GM23338 (cell line): Measurements from ENCODE around the gene FUT2. TPM values are rescaled to one million over a fixed set of nuclear protein-coding genes. Genes with fewer than 3 reads are reported as not detected.
A peak's percentile ranks its signal among the peaks of the same experiment; 100 is the strongest.

Experiments used
- ATAC-seq: fragments of 200-7000 bp; cut with Tn5 transposase; 3 replicates; pipeline ENCODE4 v1.9.1; 2020
- DNase-seq: peaks from one replicate; pipeline ENCODE4 v3.0.0-alpha.2; 2015; ENCODE audit warnings: low spot score
- H2AFZ ChIP-seq: fragments of 200-600 bp; sonication (generic); 2 replicates; pipeline ENCODE4 v1.8.0; 2016; ENCODE audit warnings: antibody characterized with exemption, mild to moderate bottlenecking, moderate library complexity
- H3F3A ChIP-seq: fragments of 200-600 bp; sonication (generic); replicated peaks from 2 replicates; pipeline ENCODE4 v1.8.0; 2017; ENCODE audit warnings: antibody characterized with exemption, mixed run types, low read depth
- H3K27ac ChIP-seq: fragments of 200-600 bp; sonication (generic); 2 replicates; pipeline ENCODE4 v1.6.1; 2016; ENCODE audit warnings: low read depth
- H3K27me3 ChIP-seq: fragments of 200-600 bp; sonication (generic); 2 replicates; pipeline ENCODE4 v1.8.0; 2016; ENCODE audit warnings: mild to moderate bottlenecking, mixed run types, moderate library complexity; ENCODE audit not compliant: insufficient read depth
- H3K36me3 ChIP-seq: fragments of 200-600 bp; sonication (generic); 2 replicates; pipeline ENCODE4 v1.8.0; 2016; ENCODE audit warnings: mild to moderate bottlenecking; ENCODE audit not compliant: insufficient read depth
- H3K4me1 ChIP-seq: fragments of 200-600 bp; sonication (generic); 2 replicates; pipeline ENCODE4 v1.8.0; 2016; ENCODE audit warnings: mild to moderate bottlenecking, moderate library complexity; ENCODE audit not compliant: insufficient read depth
- H3K4me2 ChIP-seq: fragments of 200-600 bp; sonication (generic); 2 replicates; pipeline ENCODE4 v1.7.1; 2017; ENCODE audit warnings: mixed run types
- H3K4me3 ChIP-seq: fragments of 200-600 bp; sonication (generic); 2 replicates; pipeline ENCODE4 v1.6.1; 2016; ENCODE audit warnings: mixed run types
- H3K79me2 ChIP-seq: fragments of 200-600 bp; sonication (generic); replicated peaks from 2 replicates; pipeline ENCODE4 v1.8.0; 2017; ENCODE audit warnings: mild to moderate bottlenecking; ENCODE audit not compliant: insufficient read depth
- H3K9me2 ChIP-seq: fragments of 200-600 bp; sonication (generic); 2 replicates; pipeline ENCODE4 v1.8.0; 2017; ENCODE audit not compliant: insufficient read depth
- H4K20me1 ChIP-seq: fragments of 200-600 bp; sonication (generic); replicated peaks from 2 replicates; pipeline ENCODE4 v1.8.0; 2017; ENCODE audit warnings: mild to moderate bottlenecking; ENCODE audit not compliant: insufficient read depth
- H3K27ac Mint-ChIP-seq: 2 replicates; pipeline ENCODE4 v1.8.0; 2020; ENCODE audit warnings: inconsistent platforms, mild to moderate bottlenecking, moderate library complexity, mixed read lengths
- H3K27me3 Mint-ChIP-seq: 3 replicates; pipeline ENCODE4 v1.8.0; 2022; ENCODE audit warnings: low read depth, mild to moderate bottlenecking, moderate library complexity, mixed read lengths, inconsistent platforms; ENCODE audit not compliant: insufficient read depth, poor library complexity
- H3K36me3 Mint-ChIP-seq: 3 replicates; pipeline ENCODE4 v1.8.0; 2021; ENCODE audit warnings: low read depth, mild to moderate bottlenecking, inconsistent platforms, moderate library complexity, mixed read lengths
- H3K4me1 Mint-ChIP-seq: 3 replicates; pipeline ENCODE4 v1.8.0; 2020; ENCODE audit warnings: mild to moderate bottlenecking, inconsistent platforms, mixed read lengths
- H3K4me3 Mint-ChIP-seq: 3 replicates; pipeline ENCODE4 v1.8.0; 2021; ENCODE audit warnings: moderate library complexity, mild to moderate bottlenecking, inconsistent platforms, mixed read lengths
- H3K9me3 Mint-ChIP-seq: 3 replicates; pipeline ENCODE4 v1.8.0; 2020; ENCODE audit warnings: moderate library complexity, mild to moderate bottlenecking, inconsistent platforms, mixed read lengths
- CTCF ChIP-seq, 2 experiments: fragments of 200-600 bp in 1 of 2; sonication (generic) in 1 of 2; conservative IDR thresholded peaks; 2 replicates each; pipeline versions ENCODE4 v1.5.1 to v1.6.1; 2016 to 2017; ENCODE audit warnings: antibody characterized with exemption in 2 of 2, low read depth in 2 of 2, mild to moderate bottlenecking in 2 of 2, moderate library complexity in 1 of 2
- ETS1 ChIP-seq: IDR thresholded peaks from 2 replicates; pipeline ENCODE4 v1.6.1; 2016; ENCODE audit warnings: antibody characterized with exemption
- EZH2phosphoT487 ChIP-seq: fragments of 200-600 bp; sonication (generic); IDR thresholded peaks from one replicate; pipeline ENCODE4 v1.8.1; 2018; ENCODE audit warnings: antibody characterized with exemption; ENCODE audit not compliant: unreplicated experiment
- ZNF462 ChIP-seq: fragments of 250-450 bp; sonication (Bioruptor Pico); IDR thresholded peaks from 2 replicates; pipeline ENCODE4 v1.5.0; 2020; ENCODE audit warnings: mild to moderate bottlenecking, moderate library complexity
- polyA plus RNA-seq: library from polyadenylated mRNA; unstranded; fragments of >200 nt; fragmentation: Nextera tagmentation; extraction: Ambion mirVana; gene quantifications from 2 replicates; pipeline ENCODE4 v1.2.1, GENCODE V29; 2016
- total RNA-seq: library from RNA; depleted of rRNA; stranded (reverse); fragments of >200 nt; shearing (Covaris generic); gene quantifications from 2 replicates; pipeline ENCODE4 v1.2.3, GENCODE V29; 2014

Gene FUT2
- total and polyA plus RNA-seq, 2 experiments from 2014 or later: 5.0 to 5.6 TPM

- no peak overlapping the region for H3K27ac ChIP-seq
- ATAC-seq (peak; percentile 39), DNase-seq (peak; percentile 92)
- H3K27me3 Mint-ChIP-seq: peaks cover 19% of the 10 kb centered on the region
- no peak overlapping the region for H3K4me2 ChIP-seq
- peaks cover 5% of the 10 kb centered on the region; the same call in 2 of the 3 replicates for H3K36me3 Mint-ChIP-seq
- no peak overlapping the region for H2AFZ ChIP-seq
- H3K79me2 ChIP-seq: no peaks in the 10 kb centered on the region
- peaks cover 7% of the 10 kb centered on the region; the same call in 1 of the 2 replicates for H3K4me1 ChIP-seq
- no peaks in the 10 kb centered on the region for H3K36me3 ChIP-seq
- 0 out of 2 replicates have a peak, but pooled peaks cover 6% of the 10 kb centered on the region for H3F3A ChIP-seq
- H3K27me3 ChIP-seq: peaks cover 10% of the 10 kb centered on the region; the same call in 1 of the 2 replicates
- no peak overlapping the region for H3K4me3 ChIP-seq
- H3K27ac Mint-ChIP-seq: peak overlapping the region; percentile 67
- no peaks in the 10 kb centered on the region; the same call in 1 of the 2 replicates for H4K20me1 ChIP-seq
- peaks cover 11% of the 10 kb centered on the region for H3K4me1 Mint-ChIP-seq
- H3K4me3 Mint-ChIP-seq: no peak overlapping the region; the same call in 2 of the 3 replicates
- H3K9me3 Mint-ChIP-seq: no peaks in the 10 kb centered on the region
- no peaks in the 10 kb centered on the region for H3K9me2 ChIP-seq
- peak; percentile 96 for TF ChIP-seq ETS1
- TF ChIP-seq CTCF (conservative IDR thresholded peaks at IDR 0.05; ENCODE audit: low read depth in 2 of 2): no peak
Measured at GRCh38 chr19:48724796-48725753, 29.3 kb downstream of the FUT2 start.

- H3K27me3 Mint-ChIP-seq: peaks cover 13% of the 10 kb centered on the region
- no peak overlapping the region for H3K27ac Mint-ChIP-seq
- Histone ChIP-seq H3K9me2 (no peaks in the 10 kb centered on the region), H3K27ac (no peak overlapping the region), H3K27me3 (peaks cover 15% of the 10 kb centered on the region; the same call in 1 of the 2 replicates), H2AFZ (no peak overlapping the region), H3K4me2 (no peak overlapping the region), H3K4me1 (peaks cover 5% of the 10 kb centered on the region; the same call in 1 of the 2 replicates), H3F3A (0 out of 2 replicates have a peak, but pooled peaks cover 6% of the 10 kb centered on the region), H3K79me2 (no peaks in the 10 kb centered on the region), H3K4me3 (no peak overlapping the region), H3K36me3 (no peaks in the 10 kb centered on the region), H4K20me1 (no peaks in the 10 kb centered on the region; the same call in 1 of the 2 replicates)
- H3K9me3 Mint-ChIP-seq: no peaks in the 10 kb centered on the region
- no peak for TF ChIP-seq ZNF462 (CRISPR knock-in tag)
- no peak for TF ChIP-seq EZH2phosphoT487
- H3K4me1 Mint-ChIP-seq: peaks cover 6% of the 10 kb centered on the region
- no peak for DNase-seq
- H3K36me3 Mint-ChIP-seq: peaks cover 5% of the 10 kb centered on the region; the same call in 2 of the 3 replicates
- H3K4me3 Mint-ChIP-seq: no peak overlapping the region; the same call in 2 of the 3 replicates
- no peak for ATAC-seq
Measured at GRCh38 chr19:48726556-48726955, 30.8 kb downstream of the FUT2 start.
